ENCODE measurements around the gene DHX16. TPM values are rescaled to one million over a fixed set of nuclear protein-coding genes. Genes with fewer than 3 reads are reported as not detected.

The DHX16 gene
- total and polyA plus RNA-seq, 9 of the 15 experiments (the other 6 are each of a cell fraction or from before 2014, with no cell fraction given) = 14.6 to 66.1 (median 47.5) TPM

DNA sequence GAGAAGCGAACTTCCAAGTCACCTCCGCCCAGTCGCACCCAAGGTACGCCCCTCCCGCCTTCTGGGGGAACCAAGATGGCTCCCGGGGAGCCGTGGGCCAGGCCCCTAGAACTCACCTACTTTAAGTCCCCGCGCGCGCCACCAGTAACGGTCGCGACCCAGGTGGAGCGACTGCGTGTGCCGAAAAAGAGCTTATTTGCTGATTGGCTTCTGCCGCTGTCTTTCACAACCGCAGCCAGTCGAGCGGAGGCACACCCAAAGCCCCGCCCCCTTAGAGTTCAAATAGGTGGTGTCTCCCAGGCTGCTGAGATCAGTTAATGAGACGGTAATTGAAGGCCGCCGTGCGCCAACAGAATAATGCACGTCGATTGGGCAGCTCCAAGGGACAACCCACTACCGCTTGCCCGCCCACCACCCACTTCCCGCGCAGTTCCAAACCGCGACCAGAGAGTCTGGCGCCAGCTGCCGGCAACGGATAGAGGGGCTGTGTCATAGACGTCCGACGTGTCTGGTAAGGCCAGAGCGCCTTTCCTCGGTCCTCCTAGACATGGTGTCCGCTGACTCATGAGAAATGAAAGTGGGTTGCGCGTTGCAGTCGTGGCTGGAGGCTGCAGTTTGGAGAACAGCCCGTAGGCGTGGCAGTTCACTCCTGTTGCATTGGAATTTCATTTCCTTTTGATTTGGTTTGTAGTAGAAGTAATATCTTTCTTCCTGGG lies 44.5 kb upstream of the DHX16 start, which contains the start of gene MDC1 (continued):
- TF ChIP-seq, protein P1, sequence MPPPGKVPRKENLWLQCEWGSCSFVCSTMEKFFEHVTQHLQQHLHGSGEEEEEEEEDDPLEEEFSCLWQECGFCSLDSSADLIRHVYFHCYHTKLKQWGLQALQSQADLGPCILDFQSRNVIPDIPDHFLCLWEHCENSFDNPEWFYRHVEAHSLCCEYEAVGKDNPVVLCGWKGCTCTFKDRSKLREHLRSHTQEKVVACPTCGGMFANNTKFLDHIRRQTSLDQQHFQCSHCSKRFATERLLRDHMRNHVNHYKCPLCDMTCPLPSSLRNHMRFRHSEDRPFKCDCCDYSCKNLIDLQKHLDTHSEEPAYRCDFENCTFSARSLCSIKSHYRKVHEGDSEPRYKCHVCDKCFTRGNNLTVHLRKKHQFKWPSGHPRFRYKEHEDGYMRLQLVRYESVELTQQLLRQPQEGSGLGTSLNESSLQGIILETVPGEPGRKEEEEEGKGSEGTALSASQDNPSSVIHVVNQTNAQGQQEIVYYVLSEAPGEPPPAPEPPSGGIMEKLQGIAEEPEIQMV (tag; conservative IDR thresholded peaks at IDR 0.05; ENCODE audit: low read depth) = no peak
- TF ChIP-seq SMARCB1 (IDR thresholded peaks at IDR 0.05; ENCODE audit: insufficient read length, low read depth) (no peak), CBX2 (IDR thresholded peaks at IDR 0.05; ENCODE audit: insufficient read depth, low read length, poor library complexity, severe bottlenecking) (no peak), ZNF561 (CRISPR knock-in tag; conservative IDR thresholded peaks at IDR 0.05) (no peak), SP2 (IDR thresholded peaks at IDR 0.05; ENCODE audit: extremely low read depth, low read depth, low read length, poor library complexity, severe bottlenecking) (peak; percentile 100), SREBF2 (CRISPR knock-in tag; IDR thresholded peaks at IDR 0.05) (no peak), POLR3G (IDR thresholded peaks at IDR 0.05; ENCODE audit: extremely low read depth, insufficient read length, insufficient replicate concordance) (no peak), YY1 (IDR thresholded peaks at IDR 0.05; ENCODE audit: borderline replicate concordance in 1 of 3, control insufficient read depth in 1 of 3, extremely low read depth in 1 of 3, insufficient read depth in 3 of 3, insufficient read length in 1 of 3, insufficient replicate concordance in 2 of 3, low read depth in 1 of 3, low read length in 2 of 3) (peak; percentile 77 to 98 (median 94)), PURB (CRISPR knock-in tag; IDR thresholded peaks at IDR 0.05; ENCODE audit: low read depth) (no peak), PHB2 (IDR thresholded peaks at IDR 0.05; ENCODE audit: low read depth) (no peak), ZNF121 (CRISPR knock-in tag; conservative IDR thresholded peaks at IDR 0.05) (no peak), CCAR2 (IDR thresholded peaks at IDR 0.05; ENCODE audit: low read depth, low read length) (no peak), POLR2B (IDR thresholded peaks at IDR 0.05; ENCODE audit: low read depth, partially characterized antibody) (peak; percentile 93), ZNF274 (IDR thresholded peaks at IDR 0.05; ENCODE audit: borderline replicate concordance, low read depth, low read length) (no peak), SETDB1 (IDR thresholded peaks at IDR 0.05; ENCODE audit: low read length) (peak; percentile 92)
- TF ChIP-seq, protein P2, sequence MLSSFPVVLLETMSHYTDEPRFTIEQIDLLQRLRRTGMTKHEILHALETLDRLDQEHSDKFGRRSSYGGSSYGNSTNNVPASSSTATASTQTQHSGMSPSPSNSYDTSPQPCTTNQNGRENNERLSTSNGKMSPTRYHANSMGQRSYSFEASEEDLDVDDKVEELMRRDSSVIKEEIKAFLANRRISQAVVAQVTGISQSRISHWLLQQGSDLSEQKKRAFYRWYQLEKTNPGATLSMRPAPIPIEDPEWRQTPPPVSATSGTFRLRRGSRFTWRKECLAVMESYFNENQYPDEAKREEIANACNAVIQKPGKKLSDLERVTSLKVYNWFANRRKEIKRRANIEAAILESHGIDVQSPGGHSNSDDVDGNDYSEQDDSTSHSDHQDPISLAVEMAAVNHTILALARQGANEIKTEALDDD (IDR thresholded peaks at IDR 0.05) = 0 out of 2 replicates have a peak, but pooled peaks have one; percentile 6
- TF ChIP-seq, protein P3, sequence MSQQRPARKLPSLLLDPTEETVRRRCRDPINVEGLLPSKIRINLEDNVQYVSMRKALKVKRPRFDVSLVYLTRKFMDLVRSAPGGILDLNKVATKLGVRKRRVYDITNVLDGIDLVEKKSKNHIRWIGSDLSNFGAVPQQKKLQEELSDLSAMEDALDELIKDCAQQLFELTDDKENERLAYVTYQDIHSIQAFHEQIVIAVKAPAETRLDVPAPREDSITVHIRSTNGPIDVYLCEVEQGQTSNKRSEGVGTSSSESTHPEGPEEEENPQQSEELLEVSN (IDR thresholded peaks at IDR 0.05; ENCODE audit: borderline replicate concordance in 1 of 2, extremely low read depth in 1 of 2, insufficient read depth in 1 of 2, insufficient read length in 1 of 2, low read depth in 1 of 2, low read length in 1 of 2, poor library complexity in 1 of 2, severe bottlenecking in 1 of 2) = peak; percentile 83 to 88
- TF ChIP-seq, protein P4, sequence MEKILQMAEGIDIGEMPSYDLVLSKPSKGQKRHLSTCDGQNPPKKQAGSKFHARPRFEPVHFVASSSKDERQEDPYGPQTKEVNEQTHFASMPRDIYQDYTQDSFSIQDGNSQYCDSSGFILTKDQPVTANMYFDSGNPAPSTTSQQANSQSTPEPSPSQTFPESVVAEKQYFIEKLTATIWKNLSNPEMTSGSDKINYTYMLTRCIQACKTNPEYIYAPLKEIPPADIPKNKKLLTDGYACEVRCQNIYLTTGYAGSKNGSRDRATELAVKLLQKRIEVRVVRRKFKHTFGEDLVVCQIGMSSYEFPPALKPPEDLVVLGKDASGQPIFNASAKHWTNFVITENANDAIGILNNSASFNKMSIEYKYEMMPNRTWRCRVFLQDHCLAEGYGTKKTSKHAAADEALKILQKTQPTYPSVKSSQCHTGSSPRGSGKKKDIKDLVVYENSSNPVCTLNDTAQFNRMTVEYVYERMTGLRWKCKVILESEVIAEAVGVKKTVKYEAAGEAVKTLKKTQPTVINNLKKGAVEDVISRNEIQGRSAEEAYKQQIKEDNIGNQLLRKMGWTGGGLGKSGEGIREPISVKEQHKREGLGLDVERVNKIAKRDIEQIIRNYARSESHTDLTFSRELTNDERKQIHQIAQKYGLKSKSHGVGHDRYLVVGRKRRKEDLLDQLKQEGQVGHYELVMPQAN (IDR thresholded peaks at IDR 0.05; ENCODE audit: borderline replicate concordance) = peak; percentile 11; the same call in 1 of the 2 replicates
- TF ChIP-seq, protein P5, sequence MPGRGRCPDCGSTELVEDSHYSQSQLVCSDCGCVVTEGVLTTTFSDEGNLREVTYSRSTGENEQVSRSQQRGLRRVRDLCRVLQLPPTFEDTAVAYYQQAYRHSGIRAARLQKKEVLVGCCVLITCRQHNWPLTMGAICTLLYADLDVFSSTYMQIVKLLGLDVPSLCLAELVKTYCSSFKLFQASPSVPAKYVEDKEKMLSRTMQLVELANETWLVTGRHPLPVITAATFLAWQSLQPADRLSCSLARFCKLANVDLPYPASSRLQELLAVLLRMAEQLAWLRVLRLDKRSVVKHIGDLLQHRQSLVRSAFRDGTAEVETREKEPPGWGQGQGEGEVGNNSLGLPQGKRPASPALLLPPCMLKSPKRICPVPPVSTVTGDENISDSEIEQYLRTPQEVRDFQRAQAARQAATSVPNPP (IDR thresholded peaks at IDR 0.05; ENCODE audit: borderline replicate concordance, insufficient read depth, insufficient read length) = no peak

Data from K562 (cell line).